Suprapubic skin (tissue), 4 donors: Measurements from ENCODE around the gene GATAD2A.

Experiments
- CTCF ChIP-seq, 2 donors: fragments of 200-600 bp in 1 of 2; fragments of 450-650 bp in 1 of 2; sonication (generic) in 1 of 2; IDR thresholded peaks; one replicate each; pipeline ENCODE4 v1.5.1; 2016 to 2019; ENCODE audit warnings: antibody characterized with exemption in 2 of 2, mild to moderate bottlenecking in 1 of 2, moderate library complexity in 1 of 2
- POLR2A ChIP-seq, 2 donors: fragments of 450-650 bp; IDR thresholded peaks; one replicate each; pipeline ENCODE4 v1.6.1; 2017; ENCODE audit warnings: antibody characterized with exemption in 2 of 2, mild to moderate bottlenecking in 2 of 2, moderate library complexity in 2 of 2
- POLR2AphosphoS5 ChIP-seq, 3 donors: sonication (generic); formaldehyde crosslinking; IDR thresholded peaks; one replicate each; pipeline ENCODE4 v1.6.1; 2017; ENCODE audit warnings: antibody characterized with exemption in 3 of 3

GRCh38 chr19:19457671-19458070, 52.2 kb downstream of the GATAD2A start:
- no peak for TF ChIP-seq CTCF (IDR thresholded peaks at IDR 0.05)
- no peak for TF ChIP-seq POLR2AphosphoS5 (IDR thresholded peaks at IDR 0.05)
- no peak for TF ChIP-seq POLR2A (IDR thresholded peaks at IDR 0.05)
